RWPE2 (cell line): Measurements from ENCODE around the gene EP400.

Experiments used
- ATAC-seq: fragments of 200-7000 bp; cut with Tn5 transposase; 3 replicates; pipeline ENCODE4 v1.9.1; 2021; ENCODE audit warnings: low read depth
- DNase-seq: peaks from one replicate; pipeline ENCODE4 v3.0.0-alpha.2; 2020; ENCODE audit warnings: low spot score
- H3K27ac ChIP-seq: fragments of 450-650 bp; 2 replicates; pipeline ENCODE4 v1.5.1; 2017; ENCODE audit warnings: mild to moderate bottlenecking; ENCODE audit not compliant: poor library complexity, severe bottlenecking
- H3K27me3 ChIP-seq: fragments of 250-450 bp; sonication (Bioruptor Pico); 2 replicates; pipeline ENCODE4 v1.5.1; 2021; ENCODE audit warnings: mild to moderate bottlenecking, moderate library complexity; ENCODE audit not compliant: insufficient read depth, poor library complexity, severe bottlenecking
- H3K36me3 ChIP-seq: fragments of 250-450 bp; sonication (Bioruptor Pico); 2 replicates; pipeline ENCODE4 v1.5.1; 2020; ENCODE audit warnings: low read depth, mild to moderate bottlenecking, moderate library complexity
- H3K4me1 ChIP-seq: fragments of 250-450 bp; sonication (Bioruptor Pico); 2 replicates; pipeline ENCODE4 v1.5.1; 2021; ENCODE audit warnings: mild to moderate bottlenecking, moderate library complexity; ENCODE audit not compliant: insufficient read depth, poor library complexity, severe bottlenecking
- H3K4me3 ChIP-seq: fragments of 250-450 bp; sonication (Bioruptor Pico); 2 replicates; pipeline ENCODE4 v1.5.1; 2021; ENCODE audit warnings: mild to moderate bottlenecking, moderate library complexity; ENCODE audit not compliant: severe bottlenecking
- H3K9me3 ChIP-seq: fragments of 250-450 bp; sonication (Bioruptor Pico); 2 replicates; pipeline ENCODE4 v1.5.1; 2021; ENCODE audit warnings: mild to moderate bottlenecking, moderate library complexity; ENCODE audit not compliant: severe bottlenecking
- CTCF ChIP-seq: fragments of 450-650 bp; IDR thresholded peaks from one replicate; pipeline ENCODE4 v1.5.1; 2017; ENCODE audit warnings: mild to moderate bottlenecking, moderate library complexity; ENCODE audit not compliant: poor library complexity, severe bottlenecking

The EP400 gene

DNA sequence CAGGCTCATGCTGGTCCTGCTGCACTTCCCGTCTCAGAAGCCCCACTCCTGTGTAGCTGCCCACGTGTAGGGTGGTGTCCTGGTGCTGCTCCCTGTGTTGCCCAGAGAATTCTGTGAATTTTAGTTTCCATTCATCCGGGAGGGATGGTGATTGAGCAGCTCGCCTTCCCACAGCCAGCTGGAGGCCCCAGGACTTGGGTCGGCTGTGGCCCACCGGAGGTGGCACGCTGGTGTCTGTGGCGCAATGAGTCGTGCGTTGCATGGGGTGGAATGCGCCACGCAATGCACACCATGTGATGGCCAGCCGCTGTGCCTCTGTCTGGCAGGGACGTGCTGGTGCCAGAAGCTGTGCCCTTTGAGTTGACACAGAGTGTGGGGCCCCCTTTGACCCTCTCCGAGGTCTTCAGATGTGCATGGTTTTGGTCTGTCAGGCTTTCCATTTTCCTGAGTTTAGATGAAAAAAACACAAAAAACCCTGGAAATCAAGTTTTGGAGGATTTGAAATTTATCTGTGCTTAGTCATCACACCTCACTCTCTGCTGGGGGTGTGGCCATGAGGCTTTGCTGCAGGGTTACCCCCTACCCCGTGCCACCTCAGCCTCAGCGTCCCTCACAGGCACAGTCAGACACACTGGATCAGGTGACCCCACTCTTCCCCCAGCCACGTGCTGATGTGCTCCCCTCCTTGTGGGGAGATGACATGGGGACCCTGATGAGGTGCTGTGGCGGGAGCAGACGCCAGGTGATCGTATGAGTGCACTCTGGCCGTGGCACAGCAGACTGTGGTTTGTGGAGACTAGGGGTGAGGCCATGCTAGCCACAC is 64.6 kb downstream of the EP400 start:
- H3K9me3 ChIP-seq = no peaks in the 10 kb centered on the region
- no peak for TF ChIP-seq CTCF
- ATAC-seq (no peak), DNase-seq (no peak)
- H3K4me1 ChIP-seq = no peaks in the 10 kb centered on the region
- no peak overlapping the region for H3K4me3 ChIP-seq
- peaks cover 81% of the 10 kb centered on the region for H3K36me3 ChIP-seq
- no peak overlapping the region for H3K27ac ChIP-seq
- no peaks in the 10 kb centered on the region for H3K27me3 ChIP-seq

- no peak for TF ChIP-seq CTCF
- Histone ChIP-seq H3K4me3 (no peak overlapping the region), H3K9me3 (no peaks in the 10 kb centered on the region), H3K36me3 (peaks cover 83% of the 10 kb centered on the region), H3K4me1 (no peaks in the 10 kb centered on the region), H3K27ac (no peak overlapping the region), H3K27me3 (no peaks in the 10 kb centered on the region)
- no peak for DNase-seq
- no peak for ATAC-seq
Observed at GRCh38 chr12:132014915-132015280, 65.2 kb downstream of the EP400 start.

- TF ChIP-seq CTCF = no peak
- Histone ChIP-seq H3K4me3 (no peak overlapping the region), H3K9me3 (no peaks in the 10 kb centered on the region), H3K27ac (no peak overlapping the region), H3K36me3 (peaks cover 83% of the 10 kb centered on the region), H3K4me1 (no peaks in the 10 kb centered on the region), H3K27me3 (no peaks in the 10 kb centered on the region)
- DNase-seq = no peak
- ATAC-seq = no peak
Observed at GRCh38 chr12:132015686-132016430, 66.1 kb downstream of the EP400 start.

DNA sequence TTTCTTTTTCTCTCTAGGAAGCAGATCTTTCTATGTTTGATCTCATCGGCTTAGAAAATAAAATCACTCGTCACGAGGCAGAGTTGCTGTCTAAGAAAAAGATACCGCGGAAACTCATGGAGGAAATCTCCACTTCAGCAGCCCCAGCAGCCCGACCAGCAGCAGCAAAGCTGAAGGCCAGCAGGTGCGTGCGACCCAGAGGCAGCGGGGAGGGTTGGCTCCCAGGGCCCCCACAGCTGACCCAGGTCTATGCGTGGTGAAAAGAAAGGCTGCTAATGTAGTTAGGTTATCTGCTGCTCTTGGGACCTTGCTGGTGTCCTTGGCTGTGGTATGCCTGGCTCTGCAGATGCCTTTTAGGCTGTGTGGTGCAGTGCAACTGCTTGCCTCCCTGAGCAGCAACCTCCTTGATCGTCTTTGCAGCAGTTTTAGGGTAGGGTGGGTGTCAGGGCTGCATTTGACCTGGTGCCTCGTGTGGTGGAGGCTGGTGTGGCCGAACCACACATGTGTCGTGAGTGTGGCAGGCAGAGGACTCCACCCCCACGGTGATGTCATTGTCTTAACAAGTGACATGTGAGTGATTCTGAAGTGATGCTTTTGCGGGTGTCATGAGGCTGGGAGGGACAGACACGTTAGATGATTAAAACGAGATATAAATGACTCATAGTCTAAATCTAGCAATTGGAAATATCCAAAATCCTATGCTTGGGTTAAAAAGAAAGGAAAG is 68.6 kb downstream of the EP400 start:
- DNase-seq (no peak), ATAC-seq (no peak)
- no peaks in the 10 kb centered on the region for H3K4me1 ChIP-seq
- H3K36me3 ChIP-seq = peaks cover 71% of the 10 kb centered on the region
- H3K9me3 ChIP-seq = no peaks in the 10 kb centered on the region
- H3K27me3 ChIP-seq = no peaks in the 10 kb centered on the region
- H3K27ac ChIP-seq = no peak overlapping the region
- no peak overlapping the region for H3K4me3 ChIP-seq
- no peak for TF ChIP-seq CTCF
